ENCODE measurements around the gene RINT1. TPM values are rescaled to one million over a fixed set of nuclear protein-coding genes. Genes with fewer than 3 reads are reported as not detected.
"Not testable (repeated sequence)": the region's sequence is repeated elsewhere in the genome, so short reads cannot be mapped to it uniquely, and the experiment has no call there.

Gene RINT1
- total RNA-seq, 1 donor from 2014 or later = 14.6 TPM

DNA sequence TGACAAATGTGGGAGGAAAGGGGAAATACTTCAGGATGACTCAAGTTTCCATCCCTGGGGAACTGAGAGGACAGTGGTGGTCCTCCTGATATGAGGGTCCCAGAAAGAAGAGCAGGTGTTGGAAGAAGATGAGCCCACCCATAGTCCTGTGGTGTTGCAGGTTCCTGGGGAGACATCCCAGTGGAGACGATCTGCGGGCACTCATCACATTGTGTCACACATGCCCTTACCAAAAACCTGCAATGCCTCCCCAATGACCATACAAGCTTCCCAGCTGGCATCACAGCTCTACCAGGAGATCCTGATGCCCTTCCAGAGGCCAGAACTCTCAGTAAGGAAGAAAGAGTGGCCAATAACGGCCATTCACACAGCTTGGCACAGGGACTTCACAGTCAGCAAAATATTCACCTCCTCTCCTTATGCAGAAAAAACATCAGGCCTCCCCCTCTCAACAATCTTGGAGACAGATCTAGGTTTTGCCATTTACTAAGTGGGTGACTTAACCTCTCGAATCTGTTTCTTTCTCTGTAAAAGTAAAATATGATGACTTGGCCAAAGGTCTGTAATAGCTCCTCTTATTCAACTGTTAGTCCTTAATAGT, 19.0 kb upstream of the RINT1 start:
- Histone ChIP-seq H3K9ac (ENCODE audit: low read depth in 1 of 3, low read length in 3 of 3) (no peak overlapping the region), H3K27me3 (ENCODE audit: control insufficient read depth in 3 of 3, insufficient read depth in 3 of 3, low read length in 3 of 3) (no peaks in the 10 kb centered on the region), H3K27ac (ENCODE audit: low read depth, low read length) (no peak overlapping the region), H3K36me3 (ENCODE audit: control insufficient read depth in 3 of 3, insufficient read depth in 3 of 3, low read length in 3 of 3) (peaks cover 3 to 4% (median 3%) of the 10 kb centered on the region in 3 donors), H3K4me1 (ENCODE audit: control insufficient read depth in 3 of 3, insufficient read depth in 3 of 3, low read length in 3 of 3) (no peaks in the 10 kb centered on the region), H3K9me3 (ENCODE audit: control insufficient read depth in 3 of 3, low read length in 3 of 3) (no peaks in the 10 kb centered on the region), H3K4me3 (ENCODE audit: low read length in 3 of 3) (no peak overlapping the region)

- not testable (repeated sequence) for H3K9me3 ChIP-seq (ENCODE audit: control insufficient read depth in 3 of 3, low read length in 3 of 3); H3K27me3 ChIP-seq (ENCODE audit: control insufficient read depth in 3 of 3, insufficient read depth in 3 of 3, low read length in 3 of 3); H3K4me1 ChIP-seq (ENCODE audit: control insufficient read depth in 3 of 3, insufficient read depth in 3 of 3, low read length in 3 of 3)
Observed at GRCh38 chr7:105515610-105516009, 16.4 kb upstream of the RINT1 start.

GRCh38 chr7:105519353-105519752, 12.6 kb upstream of the RINT1 start:
- no peaks in the 10 kb centered on the region for H3K9me3 ChIP-seq (ENCODE audit: control insufficient read depth in 3 of 3, low read length in 3 of 3)
- no peaks in the 10 kb centered on the region for H3K27me3 ChIP-seq (ENCODE audit: control insufficient read depth in 3 of 3, insufficient read depth in 3 of 3, low read length in 3 of 3)
- H3K4me1 ChIP-seq (ENCODE audit: control insufficient read depth in 3 of 3, insufficient read depth in 3 of 3, low read length in 3 of 3) = peaks cover 10 to 12% (median 11%) of the 10 kb centered on the region in 3 donors
- no peak overlapping the region for H3K27ac ChIP-seq (ENCODE audit: low read depth, low read length)
- no peak overlapping the region for H3K9ac ChIP-seq (ENCODE audit: low read depth in 1 of 3, low read length in 3 of 3)
- H3K36me3 ChIP-seq (ENCODE audit: control insufficient read depth in 3 of 3, insufficient read depth in 3 of 3, low read length in 3 of 3) = peaks cover 0 to 5% (median 0%) of the 10 kb centered on the region in 3 donors
- H3K4me3 ChIP-seq (ENCODE audit: low read length in 3 of 3) = no peak overlapping the region

More at GRCh38 chr7:105515610-105516009, 16.4 kb upstream of the RINT1 start:
- H3K27ac ChIP-seq (ENCODE audit: low read depth, low read length); H3K9ac ChIP-seq (ENCODE audit: low read depth in 1 of 3, low read length in 3 of 3); H3K36me3 ChIP-seq (ENCODE audit: control insufficient read depth in 3 of 3, insufficient read depth in 3 of 3, low read length in 3 of 3); H3K4me3 ChIP-seq (ENCODE audit: low read length in 3 of 3): not testable (repeated sequence)

GRCh38 chr7:105520620-105521019, 11.4 kb upstream of the RINT1 start:
- not testable (repeated sequence) for H3K27me3 ChIP-seq (ENCODE audit: control insufficient read depth in 3 of 3, insufficient read depth in 3 of 3, low read length in 3 of 3); H3K36me3 ChIP-seq (ENCODE audit: control insufficient read depth in 3 of 3, insufficient read depth in 3 of 3, low read length in 3 of 3); H3K27ac ChIP-seq (ENCODE audit: low read depth, low read length); H3K9me3 ChIP-seq (ENCODE audit: control insufficient read depth in 3 of 3, low read length in 3 of 3)
- H3K4me3 ChIP-seq (ENCODE audit: low read length in 3 of 3) = peak overlapping the region in 1 of 3 donors; percentile 80
- H3K9ac ChIP-seq (ENCODE audit: low read depth in 1 of 3, low read length in 3 of 3) = peak overlapping the region in 1 of 3 donors; percentile 91
- peaks cover 10 to 12% (median 11%) of the 10 kb centered on the region in 3 donors for H3K4me1 ChIP-seq (ENCODE audit: control insufficient read depth in 3 of 3, insufficient read depth in 3 of 3, low read length in 3 of 3)

GRCh38 chr7:105521027-105521716, 10.8 kb upstream of the RINT1 start:
- Histone ChIP-seq H3K4me1 (ENCODE audit: control insufficient read depth in 3 of 3, insufficient read depth in 3 of 3, low read length in 3 of 3) (peaks cover 10 to 12% (median 11%) of the 10 kb centered on the region in 3 donors), H3K9me3 (ENCODE audit: control insufficient read depth in 3 of 3, low read length in 3 of 3) (no peaks in the 10 kb centered on the region), H3K4me3 (ENCODE audit: low read length in 3 of 3) (peak overlapping the region; percentile 80 to 94 (median 88)), H3K27ac (ENCODE audit: low read depth, low read length) (peak overlapping the region; percentile 64), H3K36me3 (ENCODE audit: control insufficient read depth in 3 of 3, insufficient read depth in 3 of 3, low read length in 3 of 3) (peaks cover 0 to 5% (median 0%) of the 10 kb centered on the region in 3 donors), H3K9ac (ENCODE audit: low read depth in 1 of 3, low read length in 3 of 3) (peak overlapping the region; percentile 78 to 91 (median 87)), H3K27me3 (ENCODE audit: control insufficient read depth in 3 of 3, insufficient read depth in 3 of 3, low read length in 3 of 3) (no peaks in the 10 kb centered on the region)

- H3K4me1 ChIP-seq (ENCODE audit: control insufficient read depth in 3 of 3, insufficient read depth in 3 of 3, low read length in 3 of 3) = peaks cover 10 to 12% (median 11%) of the 10 kb centered on the region in 3 donors
- H3K4me3 ChIP-seq (ENCODE audit: low read length in 3 of 3) = peak within 1 kb of the TSS; percentile 80 to 94 (median 88)
- peak within 1 kb of the TSS; percentile 64 for H3K27ac ChIP-seq (ENCODE audit: low read depth, low read length)
- H3K36me3 ChIP-seq (ENCODE audit: control insufficient read depth in 3 of 3, insufficient read depth in 3 of 3, low read length in 3 of 3) = peaks cover 0 to 5% (median 0%) of the 10 kb centered on the region in 3 donors
- H3K9ac ChIP-seq (ENCODE audit: low read depth in 1 of 3, low read length in 3 of 3) = peak within 1 kb of the TSS; percentile 78 to 91 (median 89)
- H3K9me3 ChIP-seq (ENCODE audit: control insufficient read depth in 3 of 3, low read length in 3 of 3) = no peaks in the 10 kb centered on the region
- H3K27me3 ChIP-seq (ENCODE audit: control insufficient read depth in 3 of 3, insufficient read depth in 3 of 3, low read length in 3 of 3) = no peaks in the 10 kb centered on the region
Observed at GRCh38 chr7:105521717-105522463, 10.1 kb upstream of the RINT1 start, which contains the start of gene PUS7. Gene PUS7 (minus strand): TSS chr7:105522271. CDS start chr7:105508512, 13,759 bp downstream.

GRCh38 chr7:105524423-105524822, 7.6 kb upstream of the RINT1 start:
- H3K27ac ChIP-seq (ENCODE audit: low read depth, low read length); H3K27me3 ChIP-seq (ENCODE audit: control insufficient read depth in 3 of 3, insufficient read depth in 3 of 3, low read length in 3 of 3); H3K4me3 ChIP-seq (ENCODE audit: low read length in 3 of 3); H3K9ac ChIP-seq (ENCODE audit: low read depth in 1 of 3, low read length in 3 of 3); H3K9me3 ChIP-seq (ENCODE audit: control insufficient read depth in 3 of 3, low read length in 3 of 3); H3K36me3 ChIP-seq (ENCODE audit: control insufficient read depth in 3 of 3, insufficient read depth in 3 of 3, low read length in 3 of 3): not testable (repeated sequence)
- peaks cover 10 to 12% (median 11%) of the 10 kb centered on the region in 3 donors for H3K4me1 ChIP-seq (ENCODE audit: control insufficient read depth in 3 of 3, insufficient read depth in 3 of 3, low read length in 3 of 3)

DNA sequence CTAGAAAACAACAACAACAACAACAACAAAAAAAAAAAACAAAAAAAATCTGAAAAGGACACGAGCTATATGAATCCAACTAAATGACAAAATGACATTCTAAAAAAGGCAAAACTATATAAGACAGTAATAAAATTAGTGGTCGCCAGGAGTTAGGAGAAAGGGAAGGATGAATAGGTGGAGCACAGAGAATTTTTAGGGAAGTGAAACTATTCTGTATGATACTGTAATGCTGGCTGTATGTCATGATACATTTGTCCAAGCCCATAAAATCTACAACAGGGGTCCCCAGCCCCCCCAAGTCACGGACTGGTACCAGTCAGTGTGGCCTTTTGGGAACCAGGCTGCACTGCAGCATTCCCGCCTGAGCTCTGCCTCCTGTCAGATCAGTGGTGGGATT, 7.2 kb upstream of the RINT1 start:
- Histone ChIP-seq H3K27ac (ENCODE audit: low read depth, low read length) (no peak overlapping the region), H3K9me3 (ENCODE audit: control insufficient read depth in 3 of 3, low read length in 3 of 3) (no peaks in the 10 kb centered on the region), H3K9ac (ENCODE audit: low read depth in 1 of 3, low read length in 3 of 3) (no peak overlapping the region), H3K4me1 (ENCODE audit: control insufficient read depth in 3 of 3, insufficient read depth in 3 of 3, low read length in 3 of 3) (peaks cover 10 to 12% (median 11%) of the 10 kb centered on the region in 3 donors), H3K36me3 (ENCODE audit: control insufficient read depth in 3 of 3, insufficient read depth in 3 of 3, low read length in 3 of 3) (no peaks in the 10 kb centered on the region), H3K27me3 (ENCODE audit: control insufficient read depth in 3 of 3, insufficient read depth in 3 of 3, low read length in 3 of 3) (no peaks in the 10 kb centered on the region), H3K4me3 (ENCODE audit: low read length in 3 of 3) (no peak overlapping the region)

- not testable (repeated sequence) for H3K27ac ChIP-seq (ENCODE audit: low read depth, low read length); H3K4me1 ChIP-seq (ENCODE audit: control insufficient read depth in 3 of 3, insufficient read depth in 3 of 3, low read length in 3 of 3); H3K9me3 ChIP-seq (ENCODE audit: control insufficient read depth in 3 of 3, low read length in 3 of 3); H3K4me3 ChIP-seq (ENCODE audit: low read length in 3 of 3); H3K27me3 ChIP-seq (ENCODE audit: control insufficient read depth in 3 of 3, insufficient read depth in 3 of 3, low read length in 3 of 3); H3K36me3 ChIP-seq (ENCODE audit: control insufficient read depth in 3 of 3, insufficient read depth in 3 of 3, low read length in 3 of 3); H3K9ac ChIP-seq (ENCODE audit: low read depth in 1 of 3, low read length in 3 of 3)
Observed at GRCh38 chr7:105527737-105528136, 4.3 kb upstream of the RINT1 start.

- Histone ChIP-seq H3K9me3 (ENCODE audit: control insufficient read depth in 3 of 3, low read length in 3 of 3) (no peaks in the 10 kb centered on the region), H3K36me3 (ENCODE audit: control insufficient read depth in 3 of 3, insufficient read depth in 3 of 3, low read length in 3 of 3) (peaks cover 0 to 5% (median 3%) of the 10 kb centered on the region in 3 donors), H3K27me3 (ENCODE audit: control insufficient read depth in 3 of 3, insufficient read depth in 3 of 3, low read length in 3 of 3) (no peaks in the 10 kb centered on the region), H3K9ac (ENCODE audit: low read depth in 1 of 3, low read length in 3 of 3) (no peak overlapping the region), H3K27ac (ENCODE audit: low read depth, low read length) (no peak overlapping the region), H3K4me1 (ENCODE audit: control insufficient read depth in 3 of 3, insufficient read depth in 3 of 3, low read length in 3 of 3) (peaks cover 9 to 16% (median 11%) of the 10 kb centered on the region in 3 donors), H3K4me3 (ENCODE audit: low read length in 3 of 3) (no peak overlapping the region)
Observed at GRCh38 chr7:105530126-105530525, 1.9 kb upstream of the RINT1 start.

All from skeletal muscle tissue (tissue), 4 donors.